Measurements from ENCODE around the gene DOHH.
A peak's percentile ranks its signal among the peaks of the same experiment; 100 is the strongest.

Gene DOHH

DNA sequence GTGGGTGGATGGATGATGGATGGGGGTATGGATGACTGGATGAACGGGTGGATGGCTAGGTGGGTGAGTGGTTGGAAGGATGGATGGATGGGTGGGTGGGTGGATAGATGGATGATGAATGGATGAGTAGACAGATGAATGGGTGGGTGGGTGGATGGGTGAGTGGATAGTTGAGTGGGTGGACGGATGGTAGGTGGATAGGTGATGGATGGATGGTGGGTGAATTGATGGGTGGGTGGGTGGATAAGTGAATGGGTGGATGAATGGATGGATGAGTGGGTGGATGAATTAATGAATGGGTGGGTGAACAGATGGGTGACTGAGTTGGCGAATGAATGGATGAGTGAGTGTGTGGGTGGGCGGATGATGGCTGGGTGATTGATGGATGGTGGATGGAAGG is 25.0 kb downstream of the DOHH start:
- no peaks in the 10 kb centered on the region for H3K9me3 ChIP-seq (ENCODE audit: control insufficient read depth, insufficient read depth, low read length)
- H3K9ac ChIP-seq (ENCODE audit: low read depth, low read length): no peak overlapping the region
- no peaks in the 10 kb centered on the region for H3K4me1 ChIP-seq (ENCODE audit: insufficient read depth, low read length)
- H3K36me3 ChIP-seq (ENCODE audit: insufficient read depth, low read length): no peaks in the 10 kb centered on the region

DNA sequence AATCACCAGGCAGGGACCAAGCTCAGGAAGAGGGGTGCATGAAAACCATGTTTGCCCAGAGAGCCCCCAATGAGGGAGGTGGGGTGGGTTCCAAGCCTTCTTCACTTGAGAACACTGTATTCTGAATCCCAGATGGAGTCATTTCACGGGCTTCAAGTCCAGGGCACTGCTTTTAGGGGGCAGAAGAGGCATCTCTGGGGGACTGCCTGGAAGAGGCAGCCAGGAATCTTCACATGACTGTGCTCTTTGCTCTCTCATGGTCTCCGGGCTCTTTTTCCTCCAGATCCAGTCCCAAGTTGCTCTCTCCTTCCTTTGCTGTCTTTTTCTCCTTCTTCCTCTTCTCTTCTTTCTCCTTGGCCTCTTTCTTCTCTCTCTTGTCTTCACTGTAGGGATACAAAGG is 25.9 kb downstream of the DOHH start:
- Histone ChIP-seq H3K9ac (ENCODE audit: low read depth, low read length) (no peak overlapping the region), H3K36me3 (ENCODE audit: insufficient read depth, low read length) (no peaks in the 10 kb centered on the region), H3K9me3 (ENCODE audit: control insufficient read depth, insufficient read depth, low read length) (no peaks in the 10 kb centered on the region), H3K4me1 (ENCODE audit: insufficient read depth, low read length) (no peaks in the 10 kb centered on the region)

DNA sequence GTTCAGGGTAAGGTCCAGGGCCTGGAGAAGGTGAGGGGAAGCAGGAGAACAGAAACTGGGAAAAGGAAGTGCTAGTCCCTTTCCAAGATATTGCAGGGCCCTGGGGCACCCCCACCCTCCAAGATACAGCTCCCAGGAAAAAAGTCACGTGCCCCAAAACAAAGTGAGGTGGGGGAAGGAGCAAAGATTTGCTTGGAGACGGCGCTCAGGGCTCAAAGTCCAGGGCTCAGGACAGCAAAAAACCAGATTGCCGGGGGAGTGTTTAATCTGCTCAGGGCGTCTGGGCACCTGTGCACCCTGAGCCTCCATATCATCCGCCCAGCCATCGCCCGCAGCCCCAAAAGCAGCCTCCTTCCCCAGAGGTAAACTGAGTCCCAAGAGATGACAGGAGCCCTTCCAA is 26.5 kb downstream of the DOHH start:
- no peaks in the 10 kb centered on the region for H3K36me3 ChIP-seq (ENCODE audit: insufficient read depth, low read length)
- no peaks in the 10 kb centered on the region for H3K9me3 ChIP-seq (ENCODE audit: control insufficient read depth, insufficient read depth, low read length)
- H3K9ac ChIP-seq (ENCODE audit: low read depth, low read length): no peak overlapping the region
- no peaks in the 10 kb centered on the region for H3K4me1 ChIP-seq (ENCODE audit: insufficient read depth, low read length)

DNA sequence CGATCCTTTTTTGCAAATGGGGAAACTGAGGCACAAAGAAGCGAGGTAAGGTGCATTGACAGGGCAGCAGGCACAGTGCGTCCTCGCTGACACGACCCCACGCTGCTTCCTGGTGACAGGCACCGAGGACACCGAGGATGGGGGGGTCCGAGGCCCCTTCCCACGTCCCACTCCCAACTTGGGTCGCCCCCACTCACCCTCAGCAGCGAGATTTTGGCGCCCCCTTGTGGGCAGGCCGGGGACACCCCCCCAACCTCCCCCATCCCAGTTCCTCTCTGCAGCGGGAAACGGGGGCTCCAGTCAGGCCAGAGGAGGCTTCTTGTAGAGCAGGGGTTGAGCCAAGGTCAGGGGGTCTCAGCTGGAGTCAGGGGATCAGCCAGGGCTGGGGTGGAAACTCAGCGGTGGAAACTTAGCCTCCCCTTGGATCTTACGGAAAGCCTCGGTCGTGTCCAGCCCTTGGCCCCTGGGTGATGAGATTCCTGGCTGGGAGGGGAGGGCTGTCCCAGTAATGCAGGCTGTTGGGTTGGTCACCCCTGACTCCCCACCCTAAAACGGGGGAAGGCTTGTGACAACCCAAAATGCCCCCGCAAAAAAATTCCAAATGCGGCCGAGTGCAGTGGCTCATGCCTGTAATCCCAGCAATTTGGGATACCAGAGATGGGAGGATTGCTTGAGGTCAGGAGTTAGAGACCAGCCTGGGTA is 28.4 kb downstream of the DOHH start:
- H3K4me1 ChIP-seq (ENCODE audit: insufficient read depth, low read length): no peaks in the 10 kb centered on the region
- H3K9me3 ChIP-seq (ENCODE audit: control insufficient read depth, insufficient read depth, low read length): peaks cover 4% of the 10 kb centered on the region
- no peak overlapping the region for H3K9ac ChIP-seq (ENCODE audit: low read depth, low read length)
- no peaks in the 10 kb centered on the region for H3K36me3 ChIP-seq (ENCODE audit: insufficient read depth, low read length)

DNA sequence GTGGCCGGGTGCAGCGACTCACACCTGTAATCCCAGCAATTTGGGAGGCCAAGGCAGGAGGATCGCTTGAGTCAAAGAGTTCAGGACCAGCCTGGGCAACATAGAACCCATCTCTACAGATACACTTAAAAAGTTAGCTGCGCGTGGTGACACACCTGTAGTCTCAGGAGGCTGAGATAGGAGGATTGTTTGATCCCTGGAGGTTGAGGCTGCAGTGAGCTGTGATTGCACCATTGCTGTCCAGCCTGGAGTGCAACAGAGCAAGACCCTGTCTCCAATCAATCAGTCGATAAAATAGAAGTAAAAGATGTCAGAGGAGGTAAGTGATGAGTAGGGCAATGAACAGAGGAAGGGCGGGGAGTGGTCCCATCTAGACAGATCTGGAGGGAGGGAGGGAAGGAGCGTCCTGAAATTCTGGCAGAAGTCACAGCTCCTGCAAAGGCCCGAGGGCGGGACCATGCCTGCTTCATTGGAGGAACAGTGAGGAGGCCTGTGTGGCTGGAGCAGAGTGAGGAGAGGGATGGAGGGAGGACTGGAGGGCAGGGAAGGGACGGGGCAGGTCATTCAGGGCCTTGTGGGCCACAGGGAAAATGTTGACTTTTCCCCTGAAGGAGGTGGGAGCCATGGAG is 29.9 kb downstream of the DOHH start:
- Histone ChIP-seq H3K36me3 (ENCODE audit: insufficient read depth, low read length) (no peaks in the 10 kb centered on the region), H3K9ac (ENCODE audit: low read depth, low read length) (no peak overlapping the region), H3K4me1 (ENCODE audit: insufficient read depth, low read length) (no peaks in the 10 kb centered on the region), H3K9me3 (ENCODE audit: control insufficient read depth, insufficient read depth, low read length) (peaks cover 4% of the 10 kb centered on the region)

DNA sequence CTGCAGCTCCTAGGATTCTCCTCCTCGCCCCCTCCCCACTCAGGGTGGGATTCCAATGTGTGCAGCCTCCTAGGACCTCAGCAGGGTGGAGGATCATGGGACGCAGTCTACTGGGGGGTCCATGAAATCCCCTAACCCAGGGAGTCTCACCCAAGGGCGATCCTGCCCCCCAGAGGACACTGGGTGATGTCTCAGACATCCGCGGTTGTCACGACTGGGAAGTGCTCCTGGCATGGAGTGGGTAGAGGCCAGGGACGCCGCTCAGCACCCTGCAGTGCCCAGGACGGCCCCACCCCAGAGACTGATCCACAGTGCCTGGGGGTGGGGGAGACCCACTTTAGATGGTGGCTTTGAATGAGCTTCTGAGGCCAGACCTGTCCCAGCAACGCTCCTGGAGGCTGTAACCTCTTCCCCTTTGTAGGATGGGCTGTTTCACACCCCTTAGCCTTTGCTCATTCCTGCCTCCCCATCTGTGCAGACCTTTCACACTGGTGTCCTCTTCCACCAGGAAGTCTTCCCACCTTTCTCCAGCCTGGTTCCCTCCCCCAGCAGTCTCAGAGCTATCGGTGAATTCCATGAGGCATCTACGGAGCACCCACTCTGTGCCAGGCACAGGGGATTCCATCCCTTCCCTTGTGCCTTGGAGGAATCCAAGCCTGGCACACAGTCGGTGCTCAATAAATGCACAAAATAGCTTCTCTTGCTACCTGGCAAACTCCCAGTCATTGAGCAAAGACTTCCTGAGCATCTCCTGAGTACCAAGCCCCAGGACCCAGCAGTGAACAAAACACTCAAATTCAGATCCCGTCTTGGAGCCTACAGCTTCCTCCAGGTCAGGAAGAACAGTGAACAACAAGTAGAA is 30.6 kb downstream of the DOHH start:
- H3K9ac ChIP-seq (ENCODE audit: low read depth, low read length): no peak overlapping the region
- H3K4me1 ChIP-seq (ENCODE audit: insufficient read depth, low read length): no peaks in the 10 kb centered on the region
- peaks cover 4% of the 10 kb centered on the region for H3K9me3 ChIP-seq (ENCODE audit: control insufficient read depth, insufficient read depth, low read length)
- H3K36me3 ChIP-seq (ENCODE audit: insufficient read depth, low read length): no peaks in the 10 kb centered on the region

DNA sequence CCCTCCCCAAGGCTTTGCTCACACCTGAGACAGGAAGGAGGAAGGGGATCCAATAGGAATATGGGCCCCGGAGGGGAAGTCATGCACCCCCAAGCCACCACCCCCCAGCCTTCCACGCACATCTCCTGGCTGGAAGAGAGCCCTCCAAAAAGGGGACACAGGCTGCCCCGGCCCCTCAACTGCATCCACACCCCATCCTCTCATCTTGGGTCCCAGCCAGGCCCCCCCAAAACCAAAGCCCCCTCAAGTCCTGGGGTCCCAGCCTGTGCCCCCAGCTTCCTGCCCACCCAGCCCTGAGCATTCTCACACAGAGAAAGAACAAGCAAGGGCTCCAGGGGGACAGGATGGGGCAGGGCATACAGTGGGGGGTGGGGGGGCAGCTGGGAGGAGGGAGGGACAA is 32.3 kb downstream of the DOHH start:
- Histone ChIP-seq H3K9ac (ENCODE audit: low read depth, low read length) (no peak overlapping the region), H3K4me1 (ENCODE audit: insufficient read depth, low read length) (no peaks in the 10 kb centered on the region), H3K9me3 (ENCODE audit: control insufficient read depth, insufficient read depth, low read length) (peaks cover 4% of the 10 kb centered on the region), H3K36me3 (ENCODE audit: insufficient read depth, low read length) (no peaks in the 10 kb centered on the region)

DNA sequence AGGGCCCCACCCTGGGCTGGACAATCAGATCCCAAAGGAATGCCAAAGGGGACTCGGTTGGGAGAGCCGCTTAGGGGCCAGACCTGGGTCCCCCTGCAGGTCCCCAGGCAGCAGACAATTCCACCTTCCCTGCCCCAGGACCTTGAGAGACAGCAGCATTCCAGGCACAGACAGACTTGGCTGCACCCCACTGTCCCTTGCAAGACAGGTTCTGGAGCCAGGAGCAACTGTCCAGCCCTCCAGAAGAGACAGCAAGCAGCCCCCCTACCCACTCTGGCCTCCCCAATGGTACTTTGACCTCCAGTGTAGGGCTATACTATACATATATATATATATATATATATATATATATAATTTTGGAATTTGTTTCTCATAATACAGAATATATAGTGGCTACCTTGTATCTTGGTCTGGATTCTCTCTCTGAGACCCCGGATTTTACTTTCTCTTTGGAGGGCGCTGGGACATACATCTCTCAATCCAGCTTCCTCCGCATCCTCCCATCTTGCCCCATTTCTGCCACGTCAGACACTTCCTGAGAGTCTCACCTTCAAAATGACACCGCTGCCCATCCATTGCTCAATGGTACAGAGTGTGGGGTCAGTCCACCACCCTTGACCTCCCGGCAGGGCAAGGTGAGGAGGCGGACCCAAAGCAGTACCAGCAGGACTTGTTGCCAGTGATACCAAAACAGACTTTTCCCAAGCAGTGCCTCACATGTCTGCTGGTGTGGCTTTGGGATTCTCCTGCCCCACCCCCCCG is 32.9 kb downstream of the DOHH start:
- Histone ChIP-seq H3K9ac (ENCODE audit: low read depth, low read length) (no peak overlapping the region), H3K4me1 (ENCODE audit: insufficient read depth, low read length) (no peaks in the 10 kb centered on the region), H3K9me3 (ENCODE audit: control insufficient read depth, insufficient read depth, low read length) (peaks cover 4% of the 10 kb centered on the region), H3K36me3 (ENCODE audit: insufficient read depth, low read length) (no peaks in the 10 kb centered on the region)

DNA sequence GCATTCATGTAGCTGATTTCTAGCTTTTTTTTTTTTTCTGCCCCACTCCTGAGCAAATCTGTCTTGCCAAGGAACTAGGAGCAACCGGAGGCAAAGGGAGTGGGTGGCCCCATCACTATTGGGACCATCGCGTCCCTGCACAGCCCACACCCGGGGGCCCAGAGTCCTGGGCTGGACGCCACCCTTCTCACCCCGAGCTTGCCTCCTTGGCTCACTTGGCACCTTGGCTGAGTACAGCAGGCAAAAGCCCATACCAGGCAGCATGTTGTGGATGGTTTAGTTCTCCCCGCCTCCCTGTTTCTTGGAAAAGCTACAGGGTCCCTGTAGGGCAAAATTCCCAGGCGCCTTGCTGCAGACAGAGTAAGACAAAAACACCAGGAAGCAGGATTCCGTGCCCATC is 33.8 kb downstream of the DOHH start:
- Histone ChIP-seq H3K4me1 (ENCODE audit: insufficient read depth, low read length) (no peaks in the 10 kb centered on the region), H3K36me3 (ENCODE audit: insufficient read depth, low read length) (no peaks in the 10 kb centered on the region), H3K9me3 (ENCODE audit: control insufficient read depth, insufficient read depth, low read length) (peaks cover 4% of the 10 kb centered on the region), H3K9ac (ENCODE audit: low read depth, low read length) (no peak overlapping the region)

DNA sequence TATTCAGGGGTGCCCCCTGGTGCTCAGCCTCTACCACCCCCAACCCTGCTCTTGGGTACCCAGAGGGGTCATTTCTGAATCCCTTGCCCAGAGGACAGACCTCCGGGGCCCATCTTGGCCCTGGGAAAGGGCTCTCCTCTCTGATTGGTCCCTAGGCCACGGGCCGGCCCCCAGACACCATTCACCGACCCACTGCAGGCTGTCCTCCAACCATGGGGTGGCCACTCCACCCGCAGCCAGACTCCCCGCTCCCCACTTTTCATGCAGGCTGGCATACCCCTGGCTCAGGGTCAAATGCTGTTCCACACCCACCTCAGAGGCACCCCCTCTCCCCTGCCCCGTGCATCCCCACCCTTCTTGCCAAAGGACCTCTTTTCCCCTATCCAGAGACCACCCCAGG is 34.9 kb downstream of the DOHH start:
- no peak overlapping the region for H3K9ac ChIP-seq (ENCODE audit: low read depth, low read length)
- H3K4me1 ChIP-seq (ENCODE audit: insufficient read depth, low read length): no peaks in the 10 kb centered on the region
- H3K36me3 ChIP-seq (ENCODE audit: insufficient read depth, low read length): no peaks in the 10 kb centered on the region
- H3K9me3 ChIP-seq (ENCODE audit: control insufficient read depth, insufficient read depth, low read length): peaks cover 4% of the 10 kb centered on the region

DNA sequence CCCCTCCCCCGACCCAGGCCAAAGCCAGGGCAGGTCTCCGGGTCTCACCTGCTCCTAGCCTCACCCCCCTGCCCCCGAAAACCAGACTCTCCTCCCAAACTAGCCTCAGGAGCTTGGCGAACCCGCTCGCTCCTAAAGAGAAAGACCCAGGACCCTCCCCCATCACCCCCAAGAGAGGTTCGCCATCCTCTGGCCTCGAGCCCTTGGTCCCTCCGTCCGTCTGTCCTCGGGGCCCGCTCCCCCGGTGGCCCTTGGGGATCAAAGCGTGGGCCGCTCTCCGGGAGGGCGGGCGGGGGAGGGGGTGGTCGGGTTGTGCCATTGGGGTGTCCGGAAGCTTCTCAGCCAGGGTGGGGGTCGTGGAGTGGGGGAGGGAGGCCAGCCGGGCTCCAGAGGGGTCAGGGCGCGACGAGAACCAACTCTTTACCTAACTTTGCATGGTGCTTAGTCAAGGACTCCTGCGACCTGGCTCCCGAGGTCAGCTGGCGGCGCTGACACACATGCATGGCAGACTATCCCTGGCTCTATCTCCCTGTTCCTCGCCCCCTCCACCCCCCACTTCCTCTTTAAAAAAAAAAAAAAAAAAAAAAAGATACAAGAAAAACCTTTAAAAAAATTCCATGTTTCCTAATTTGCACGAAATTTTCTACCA is 35.8 kb downstream of the DOHH start:
- no peak overlapping the region; the same call in 1 of the 2 replicates for H3K9ac ChIP-seq (ENCODE audit: low read depth, low read length)

DNA sequence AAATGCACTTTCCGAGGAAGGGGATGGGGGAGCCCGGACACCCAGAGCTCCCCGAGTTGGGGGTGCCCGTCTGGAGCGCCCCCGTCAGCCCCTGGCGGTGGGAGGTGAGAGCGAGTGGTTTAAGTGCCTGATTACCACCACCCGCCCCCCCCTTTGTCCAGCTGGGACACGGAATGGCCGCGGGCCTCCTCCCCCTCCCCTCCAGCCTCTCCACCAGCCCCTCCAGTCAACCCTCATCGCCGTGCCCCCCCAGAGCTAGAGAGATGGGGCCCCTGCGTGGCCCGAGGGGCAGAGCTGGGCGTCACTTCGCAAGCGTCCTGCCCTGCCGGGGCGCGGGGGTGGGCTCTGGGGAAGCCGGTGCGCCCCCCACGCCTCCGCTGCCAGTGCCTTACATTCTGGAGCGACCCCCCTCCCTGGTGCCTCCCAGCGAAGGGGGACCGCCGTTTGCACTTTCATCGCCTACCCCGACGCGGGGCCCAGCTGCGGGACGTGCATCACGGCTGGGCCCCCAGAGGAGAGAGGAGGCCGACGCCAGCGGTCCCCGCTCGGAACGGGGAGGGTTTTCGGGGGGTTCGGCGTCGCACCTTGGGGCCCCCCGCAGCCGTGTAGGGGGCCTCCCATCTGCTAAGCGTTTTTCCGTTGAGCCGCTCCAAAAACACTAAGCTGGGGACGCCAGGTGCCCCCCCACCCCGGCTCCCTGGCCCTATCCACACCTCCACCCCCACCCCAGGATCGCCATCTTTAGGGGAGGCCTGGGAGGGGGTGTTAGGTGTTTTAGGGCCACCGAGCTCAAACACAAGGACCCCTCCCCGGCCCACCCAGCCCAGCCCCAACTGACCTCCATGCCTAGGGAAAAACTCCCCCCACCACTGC is 36.5 kb downstream of the DOHH start:
- no peaks in the 10 kb centered on the region for H3K36me3 ChIP-seq (ENCODE audit: insufficient read depth, low read length)
- H3K4me1 ChIP-seq (ENCODE audit: insufficient read depth, low read length): peaks cover 3% of the 10 kb centered on the region; the same call in 1 of the 2 replicates
- peak overlapping the region; percentile 42; the same call in 1 of the 2 replicates for H3K9ac ChIP-seq (ENCODE audit: low read depth, low read length)
- H3K9me3 ChIP-seq (ENCODE audit: control insufficient read depth, insufficient read depth, low read length): peaks cover 4% of the 10 kb centered on the region

More for the DNA sequence above, 35.8 kb downstream of the DOHH start:
- Histone ChIP-seq H3K9me3 (ENCODE audit: control insufficient read depth, insufficient read depth, low read length) (peaks cover 4% of the 10 kb centered on the region), H3K36me3 (ENCODE audit: insufficient read depth, low read length) (no peaks in the 10 kb centered on the region), H3K4me1 (ENCODE audit: insufficient read depth, low read length) (peaks cover 3% of the 10 kb centered on the region; the same call in 1 of the 2 replicates)
